IPS-18a (cell line): ENCODE measurements around the gene LRRC14B.

Experiments
- H3K27ac ChIP-seq: one replicate; pipeline ENCODE4 v1.5.1; 2013; ENCODE audit warnings: low read length
- H3K27me3 ChIP-seq: one replicate; pipeline ENCODE4 v1.6.1; 2013; ENCODE audit warnings: mild to moderate bottlenecking, low read length; ENCODE audit not compliant: control insufficient read depth, insufficient read depth
- H3K36me3 ChIP-seq: one replicate; pipeline ENCODE4 v1.6.1; 2013; ENCODE audit warnings: low read depth, low read length; ENCODE audit not compliant: control insufficient read depth
- H3K4me1 ChIP-seq: one replicate; pipeline ENCODE4 v1.6.1; 2013; ENCODE audit warnings: low read depth, low read length; ENCODE audit not compliant: control insufficient read depth
- H3K4me3 ChIP-seq: one replicate; pipeline ENCODE4 v1.5.1; 2013; ENCODE audit warnings: low read length
- H3K9ac ChIP-seq: one replicate; pipeline ENCODE4 v1.6.1; 2013; ENCODE audit warnings: mild to moderate bottlenecking, low read length, moderate library complexity
- H3K9me3 ChIP-seq: one replicate; pipeline ENCODE4 v1.6.1; 2013; ENCODE audit warnings: low read depth, low read length; ENCODE audit not compliant: control insufficient read depth

Gene LRRC14B

DNA sequence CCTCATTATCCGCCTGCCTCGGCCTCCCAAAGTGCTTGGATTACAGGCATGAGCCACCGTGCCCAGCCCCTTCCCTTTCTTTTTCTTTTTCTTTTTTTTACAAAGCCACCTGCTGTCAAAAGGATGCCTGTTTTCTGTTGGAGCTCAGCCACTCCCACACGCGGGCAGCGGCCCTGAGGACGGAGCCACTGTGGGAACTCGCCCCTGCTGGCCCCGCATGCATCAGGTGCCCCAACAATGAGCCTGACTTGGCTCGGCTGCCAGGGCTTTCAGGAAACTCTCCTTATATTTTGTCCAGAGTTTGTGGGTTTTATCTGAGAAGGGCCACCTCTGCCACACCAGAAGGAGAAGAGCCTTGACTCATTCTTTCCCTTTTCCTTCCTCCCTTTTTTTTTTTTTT lies 37.1 kb upstream of the LRRC14B start:
- Histone ChIP-seq H3K9me3 (no peaks in the 10 kb centered on the region), H3K4me3 (no peak overlapping the region), H3K9ac (no peak overlapping the region), H3K4me1 (no peaks in the 10 kb centered on the region), H3K27me3 (no peaks in the 10 kb centered on the region), H3K27ac (no peak overlapping the region), H3K36me3 (peaks cover 42% of the 10 kb centered on the region)

- no peak overlapping the region for H3K9ac ChIP-seq
These were observed 36.5 kb upstream of the LRRC14B start for GRCh38 chr5:154826-155225.

DNA sequence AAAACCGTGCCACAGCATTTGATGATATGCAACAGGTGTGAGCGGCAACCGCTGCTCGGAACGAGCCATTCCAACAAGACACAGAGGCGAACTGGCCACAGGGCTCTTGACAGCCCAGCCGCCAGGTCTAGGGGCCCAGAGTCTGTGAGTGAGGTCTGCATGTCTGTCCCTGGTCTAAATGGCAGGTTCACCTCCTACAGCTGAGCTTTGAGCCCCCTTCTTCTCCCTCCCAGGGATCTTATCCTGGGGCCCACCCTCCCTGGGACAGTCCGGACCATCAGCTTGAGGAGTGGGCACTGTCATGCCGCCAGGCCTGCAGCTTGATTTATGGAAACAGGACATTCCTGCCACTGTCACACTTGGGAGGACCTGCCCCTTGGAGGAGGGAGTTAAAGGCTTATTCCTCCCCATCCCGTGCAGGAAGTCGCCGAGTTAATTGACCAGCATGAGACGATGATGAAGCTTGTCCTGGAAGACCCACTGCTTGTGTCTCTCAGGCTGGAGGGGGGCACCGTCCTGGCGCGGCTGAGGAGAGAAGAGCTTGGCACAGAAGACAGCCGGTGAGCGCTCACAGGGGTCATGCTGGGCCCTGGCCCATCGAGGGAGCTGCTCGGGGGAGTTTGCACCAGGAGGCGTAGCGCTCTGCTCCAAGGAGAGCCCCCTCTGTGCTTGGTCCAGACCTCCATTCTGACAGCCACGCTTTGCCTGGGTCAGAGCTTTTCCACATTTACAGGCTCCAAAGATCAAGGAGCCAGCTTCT lies 35.5 kb upstream of the LRRC14B start:
- Histone ChIP-seq H3K9ac (no peak overlapping the region), H3K27ac (no peak overlapping the region), H3K27me3 (no peaks in the 10 kb centered on the region), H3K4me1 (no peaks in the 10 kb centered on the region), H3K9me3 (no peaks in the 10 kb centered on the region), H3K36me3 (peaks cover 54% of the 10 kb centered on the region), H3K4me3 (no peak overlapping the region)

More at GRCh38 chr5:154826-155225, 36.5 kb upstream of the LRRC14B start:
- no peaks in the 10 kb centered on the region for H3K27me3 ChIP-seq
- no peaks in the 10 kb centered on the region for H3K9me3 ChIP-seq
- H3K36me3 ChIP-seq = peaks cover 44% of the 10 kb centered on the region
- H3K27ac ChIP-seq = no peak overlapping the region
- no peak overlapping the region for H3K4me3 ChIP-seq
- no peaks in the 10 kb centered on the region for H3K4me1 ChIP-seq

- Histone ChIP-seq H3K36me3 (peaks cover 59% of the 10 kb centered on the region), H3K27ac (no peak overlapping the region), H3K9ac (no peak overlapping the region)
These were observed 34.8 kb upstream of the LRRC14B start for GRCh38 chr5:156411-157072.

GRCh38 chr5:157126-157715 lies 34.1 kb upstream of the LRRC14B start:
- H3K9ac ChIP-seq = no peak overlapping the region
- H3K36me3 ChIP-seq = peaks cover 59% of the 10 kb centered on the region
- no peaks in the 10 kb centered on the region for H3K4me1 ChIP-seq
- H3K27me3 ChIP-seq = no peaks in the 10 kb centered on the region
- no peaks in the 10 kb centered on the region for H3K9me3 ChIP-seq
- no peak overlapping the region for H3K4me3 ChIP-seq
- no peak overlapping the region for H3K27ac ChIP-seq

More at GRCh38 chr5:156411-157072, 34.8 kb upstream of the LRRC14B start:
- H3K4me3 ChIP-seq = no peak overlapping the region
- no peaks in the 10 kb centered on the region for H3K27me3 ChIP-seq
- no peaks in the 10 kb centered on the region for H3K4me1 ChIP-seq
- no peaks in the 10 kb centered on the region for H3K9me3 ChIP-seq

DNA sequence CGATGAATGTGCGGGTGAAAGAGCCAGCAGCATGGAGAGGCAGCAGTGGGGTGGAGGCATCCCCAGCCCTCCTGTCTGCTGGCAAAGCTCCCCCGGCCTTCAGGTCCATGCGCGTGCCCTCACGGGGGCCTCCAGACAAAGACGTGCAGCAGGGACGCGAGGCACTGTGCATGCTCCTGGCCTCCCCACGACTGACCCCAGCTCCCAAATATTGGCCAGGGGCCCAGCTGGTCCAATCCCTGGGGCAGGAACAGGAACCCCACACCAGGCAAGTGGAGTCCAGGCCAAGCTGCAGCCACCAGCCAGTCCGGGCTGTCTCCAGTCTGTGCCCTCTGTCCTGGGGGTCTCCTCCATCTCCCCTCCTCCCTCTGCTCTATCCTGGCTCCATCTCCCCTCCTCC lies 33.5 kb upstream of the LRRC14B start:
- no peak overlapping the region for H3K27ac ChIP-seq
- no peak overlapping the region for H3K4me3 ChIP-seq
- no peaks in the 10 kb centered on the region for H3K27me3 ChIP-seq
- H3K9me3 ChIP-seq = no peaks in the 10 kb centered on the region
- no peak overlapping the region for H3K9ac ChIP-seq
- peaks cover 55% of the 10 kb centered on the region for H3K36me3 ChIP-seq
- no peaks in the 10 kb centered on the region for H3K4me1 ChIP-seq

DNA sequence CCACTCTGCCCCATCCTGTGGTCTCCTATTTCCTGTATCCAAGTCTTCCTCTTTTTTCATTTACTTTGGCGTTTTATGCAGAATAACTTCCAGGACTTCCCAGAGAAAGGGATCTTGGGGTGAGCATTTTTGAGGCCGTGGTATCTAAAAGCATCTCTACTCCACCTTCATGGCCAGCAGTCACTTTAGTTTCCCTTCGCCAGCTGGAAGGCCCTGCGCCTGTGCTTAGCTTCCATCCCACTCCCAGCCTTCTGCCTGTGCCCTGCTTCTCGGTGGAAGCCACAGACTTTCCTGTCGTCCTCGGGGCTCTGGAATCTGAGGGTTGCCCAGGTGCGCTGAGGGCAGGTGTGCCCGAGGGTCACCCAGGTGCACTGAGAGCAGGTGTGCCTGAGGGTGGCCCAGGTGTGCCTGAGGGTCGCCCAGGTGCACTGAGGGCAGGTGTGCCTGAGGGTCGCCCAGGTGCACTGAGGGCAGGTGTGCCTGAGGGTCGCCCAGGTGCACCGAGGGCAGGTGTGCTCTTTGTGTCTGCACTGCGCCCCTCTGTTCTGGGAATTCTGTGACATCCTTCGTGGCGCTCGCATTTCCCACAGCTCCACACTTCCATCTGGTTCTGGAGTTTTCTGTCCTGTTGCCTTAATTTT lies 32.4 kb upstream of the LRRC14B start:
- no peak overlapping the region for H3K9ac ChIP-seq
- peaks cover 50% of the 10 kb centered on the region for H3K36me3 ChIP-seq
- no peak overlapping the region for H3K27ac ChIP-seq
- no peak overlapping the region for H3K4me3 ChIP-seq
- H3K27me3 ChIP-seq = no peaks in the 10 kb centered on the region
- H3K4me1 ChIP-seq = no peaks in the 10 kb centered on the region
- H3K9me3 ChIP-seq = no peaks in the 10 kb centered on the region

DNA sequence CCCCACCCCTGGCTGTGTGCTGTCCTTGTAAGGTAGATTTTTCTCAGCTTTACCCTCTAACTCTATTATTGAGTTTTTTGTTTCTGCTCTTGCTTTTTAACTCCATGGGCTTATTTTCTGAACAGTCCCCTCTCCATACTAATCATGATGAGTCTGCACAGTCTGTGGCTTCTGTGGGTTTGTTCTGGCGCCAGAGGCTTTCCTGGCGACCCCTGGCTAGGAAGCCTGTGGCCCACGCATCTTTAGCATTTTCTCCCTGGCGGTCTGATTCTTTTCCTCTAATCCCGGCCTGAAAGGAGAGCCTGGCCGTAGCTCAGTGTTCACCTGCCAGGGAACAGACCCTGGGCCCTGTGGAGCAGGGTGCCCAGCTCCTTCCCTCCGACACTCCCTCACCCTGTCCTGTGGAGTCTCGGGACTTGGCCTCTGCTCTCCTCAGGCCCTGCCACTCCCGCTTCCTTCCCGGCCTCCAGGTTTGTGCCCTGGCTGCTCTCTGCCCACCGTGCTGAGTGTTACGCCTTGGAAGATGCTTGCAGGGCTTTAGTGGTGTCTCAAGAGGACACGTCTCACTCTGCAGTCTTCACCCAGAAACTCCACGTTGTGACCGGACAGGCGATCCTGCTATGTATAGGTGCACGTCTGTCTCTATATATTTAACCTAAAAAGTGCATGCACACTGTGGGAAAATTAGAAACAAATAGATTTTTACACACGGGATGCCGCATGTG lies 31.7 kb upstream of the LRRC14B start:
- H3K9ac ChIP-seq = no peak overlapping the region
- no peaks in the 10 kb centered on the region for H3K4me1 ChIP-seq
- H3K36me3 ChIP-seq = peaks cover 48% of the 10 kb centered on the region
- no peaks in the 10 kb centered on the region for H3K9me3 ChIP-seq
- H3K27me3 ChIP-seq = no peaks in the 10 kb centered on the region
- H3K27ac ChIP-seq = no peak overlapping the region
- H3K4me3 ChIP-seq = no peak overlapping the region

GRCh38 chr5:160173-160510 lies 31.2 kb upstream of the LRRC14B start:
- no peak overlapping the region for H3K9ac ChIP-seq
- H3K9me3 ChIP-seq = no peaks in the 10 kb centered on the region
- no peak overlapping the region for H3K4me3 ChIP-seq
- peaks cover 43% of the 10 kb centered on the region for H3K36me3 ChIP-seq
- no peaks in the 10 kb centered on the region for H3K4me1 ChIP-seq
- H3K27ac ChIP-seq = no peak overlapping the region
- no peaks in the 10 kb centered on the region for H3K27me3 ChIP-seq

DNA sequence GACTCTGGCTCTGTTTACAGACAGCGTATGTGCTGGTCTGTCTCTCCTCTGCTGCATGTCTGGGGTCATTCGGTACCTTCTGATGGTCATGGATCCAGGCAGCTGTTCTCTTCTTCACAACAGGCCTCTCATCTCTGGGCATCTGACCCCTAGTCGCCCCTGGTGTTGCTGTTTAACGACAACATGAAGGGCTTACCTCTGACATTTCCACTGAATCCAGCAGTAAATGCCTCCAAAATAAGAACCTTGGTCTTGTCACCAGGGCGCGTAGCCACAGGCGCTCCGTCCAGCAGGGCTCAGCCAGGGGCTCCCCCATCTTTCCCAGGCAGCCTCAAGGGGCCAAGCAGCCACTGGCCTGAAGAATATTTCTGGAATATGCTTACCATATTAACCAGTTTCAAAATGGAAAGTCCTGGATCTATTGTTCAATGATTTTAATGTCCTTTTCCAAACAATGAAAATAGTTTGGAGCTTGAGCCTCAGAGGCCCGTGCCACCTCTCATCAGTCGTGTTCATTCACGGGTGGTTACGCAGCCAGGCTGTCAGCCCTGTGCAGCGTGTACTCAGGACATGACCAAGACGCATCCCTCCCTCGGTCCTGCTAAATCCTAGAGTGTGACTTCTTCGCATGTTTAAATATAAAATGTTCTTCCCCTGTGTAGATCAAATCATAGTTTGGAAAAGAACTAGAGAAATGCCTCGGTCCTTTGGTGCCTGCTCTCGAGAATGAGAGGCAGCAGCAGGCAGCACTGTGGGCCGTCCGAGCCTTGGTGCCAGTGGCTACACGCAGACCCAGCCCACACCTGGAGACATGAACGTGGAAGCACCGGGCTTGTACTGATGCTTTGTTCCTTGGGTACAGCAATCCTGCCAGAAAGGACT lies 30.1 kb upstream of the LRRC14B start:
- H3K27ac ChIP-seq = no peak overlapping the region
- H3K36me3 ChIP-seq = peaks cover 33% of the 10 kb centered on the region
- H3K9me3 ChIP-seq = no peaks in the 10 kb centered on the region
- no peak overlapping the region for H3K4me3 ChIP-seq
- H3K9ac ChIP-seq = no peak overlapping the region
- H3K4me1 ChIP-seq = no peaks in the 10 kb centered on the region
- H3K27me3 ChIP-seq = no peaks in the 10 kb centered on the region
